HepG2 (cell line): ENCODE data around the gene SCARF1. TPM values are rescaled to one million over a fixed set of nuclear protein-coding genes. Genes with fewer than 3 reads are reported as not detected.

Source experiments
- ELF4 ChIP-seq: sonication (generic); formaldehyde crosslinking; IDR thresholded peaks from 2 replicates; pipeline ENCODE4 v1.5.0; 2020; ENCODE audit warnings: missing genetic modification reagents, mild to moderate bottlenecking, moderate library complexity, borderline replicate concordance
- FOSL2 ChIP-seq: sonication (generic); formaldehyde crosslinking; IDR thresholded peaks from 2 replicates; pipeline ENCODE4 v1.4.0; 2020; ENCODE audit warnings: missing genetic modification reagents
- FOXP1 ChIP-seq, 2 experiments: fragments of 450-650 bp in 1 of 2; IDR thresholded peaks; 2 replicates each; pipeline ENCODE4 v1.6.1; 2017 to 2018; ENCODE audit warnings: antibody characterized with exemption in 1 of 2
- GABPB1 ChIP-seq: IDR thresholded peaks from 2 replicates; pipeline ENCODE4 v1.6.1; 2016; ENCODE audit warnings: mild to moderate bottlenecking, missing genetic modification reagents, moderate library complexity, missing compliant biosample characterization
- GMEB2 ChIP-seq: IDR thresholded peaks from 2 replicates; pipeline ENCODE4 v1.6.1; 2016; ENCODE audit warnings: missing biosample characterization, missing genetic modification reagents, low read depth
- HOXA3 ChIP-seq: sonication (generic); formaldehyde crosslinking; IDR thresholded peaks from 2 replicates; pipeline ENCODE4 v1.5.0; 2020; ENCODE audit warnings: missing genetic modification reagents
- MATR3 ChIP-seq: sonication (generic); formaldehyde crosslinking; IDR thresholded peaks from 2 replicates; pipeline ENCODE4 v1.4.0; 2020; ENCODE audit warnings: missing genetic modification reagents
- MAX ChIP-seq: IDR thresholded peaks from 2 replicates; pipeline ENCODE4 v1.6.1; 2012; ENCODE audit warnings: inconsistent platforms
- NR0B2 ChIP-seq: sonication (generic); formaldehyde crosslinking; IDR thresholded peaks from 2 replicates; pipeline ENCODE4 v1.4.0; 2020; ENCODE audit warnings: mild to moderate bottlenecking, missing genetic modification reagents
- SALL1 ChIP-seq: sonication (generic); formaldehyde crosslinking; IDR thresholded peaks from 2 replicates; pipeline ENCODE4 v1.8.0; 2022; ENCODE audit warnings: mild to moderate bottlenecking, missing genetic modification reagents
- TCF12 ChIP-seq, 2 experiments: fragments of 450-650 bp in 1 of 2; sonication (generic) in 1 of 2; formaldehyde crosslinking in 1 of 2; IDR thresholded peaks; 2 replicates each; pipeline versions ENCODE4 v1.6.1 to v1.8.0; 2017 to 2022; ENCODE audit warnings: antibody characterized with exemption in 1 of 2, mild to moderate bottlenecking in 1 of 2, missing genetic modification reagents in 1 of 2, moderate library complexity in 1 of 2
- U2AF2 ChIP-seq: fragments of 200-400 bp; formaldehyde crosslinking; IDR thresholded peaks from 2 replicates; pipeline ENCODE4 v1.6.1; 2017; ENCODE audit warnings: low read depth, mild to moderate bottlenecking, low read length
- YEATS2 ChIP-seq: sonication (generic); formaldehyde crosslinking; IDR thresholded peaks from 2 replicates; pipeline ENCODE4 v1.4.0; 2020; ENCODE audit warnings: missing genetic modification reagents, borderline replicate concordance
- ZBTB20 ChIP-seq: sonication (generic); formaldehyde crosslinking; IDR thresholded peaks from 2 replicates; pipeline ENCODE4 v1.8.1; 2023; ENCODE audit warnings: missing genetic modification reagents, low read depth, mild to moderate bottlenecking, borderline replicate concordance
- ZFP82 ChIP-seq: sonication (generic); formaldehyde crosslinking; IDR thresholded peaks from 2 replicates; pipeline ENCODE4 v1.5.1; 2020; ENCODE audit warnings: mild to moderate bottlenecking, missing genetic modification reagents, borderline replicate concordance
- ZFP90 ChIP-seq: sonication (generic); formaldehyde crosslinking; IDR thresholded peaks from 2 replicates; pipeline ENCODE4 v1.8.0; 2022; ENCODE audit warnings: missing genetic modification reagents, mild to moderate bottlenecking, inconsistent platforms, borderline replicate concordance
- ZNF292 ChIP-seq: sonication (generic); formaldehyde crosslinking; IDR thresholded peaks from 2 replicates; pipeline ENCODE4 v1.8.1; 2022; ENCODE audit warnings: mild to moderate bottlenecking, low read depth, missing genetic modification reagents, borderline replicate concordance
- ZNF329 ChIP-seq: sonication (generic); formaldehyde crosslinking; IDR thresholded peaks from 2 replicates; pipeline ENCODE4 v1.9.0; 2021; ENCODE audit warnings: low read depth, mild to moderate bottlenecking, missing genetic modification reagents
- ZNF547 ChIP-seq: sonication (generic); formaldehyde crosslinking; IDR thresholded peaks from 2 replicates; pipeline ENCODE4 v1.5.1; 2020; ENCODE audit warnings: mild to moderate bottlenecking, missing genetic modification reagents
- ZNF639 ChIP-seq: conservative IDR thresholded peaks from 2 replicates; pipeline ENCODE4 v1.6.1; 2018; ENCODE audit warnings: missing genetic modification reagents
- ZNF770 ChIP-seq: sonication (generic); formaldehyde crosslinking; IDR thresholded peaks from 2 replicates; pipeline ENCODE4 v1.5.0; 2020; ENCODE audit warnings: mild to moderate bottlenecking, missing genetic modification reagents
- ZSCAN31 ChIP-seq: sonication (generic); formaldehyde crosslinking; IDR thresholded peaks from 2 replicates; pipeline ENCODE4 v1.5.0; 2020; ENCODE audit warnings: low read depth, mild to moderate bottlenecking, missing genetic modification reagents
- polyA plus RNA-seq, 8 experiments: library from polyadenylated mRNA; depleted of rRNA in 3 of 8; stranded (reverse) in 7 of 8; unstranded in 1 of 8; fragments of >200 nt; fragmentation: Illumina TruSeq in 4 of 8; extraction: Trizol in 4 of 8; gene quantifications; 2 replicates each; pipeline versions ENCODE4 v1.2.1 to v1.2.3, GENCODE V29; 2011 to 2016; ENCODE audit warnings: low read depth in 4 of 8, missing spikeins in 1 of 8, mixed read lengths in 1 of 8; ENCODE audit not compliant: insufficient read depth in 1 of 8
- total RNA-seq, 5 experiments: library from RNA; depleted of rRNA; stranded (reverse); fragments of >200 nt; fragmentation: Illumina TruSeq; extraction: Trizol; gene quantifications; 2 replicates each; pipeline ENCODE4 v1.2.3, GENCODE V29; 2016; ENCODE audit warnings: low read depth in 1 of 5

Gene SCARF1
- total and polyA plus RNA-seq, 2 of the 13 experiments (the other 11 are each of a cell fraction or from before 2014, with no cell fraction given), result 0.24 to 0.71 TPM

- TF ChIP-seq ELF4 (CRISPR knock-in tag), result no peak
- no peak for TF ChIP-seq ZFP82 (CRISPR knock-in tag)
- peak; percentile 55; the same call in 1 of the 2 replicates for TF ChIP-seq NR0B2 (CRISPR knock-in tag)
- TF ChIP-seq ZSCAN31 (CRISPR knock-in tag), result 0 out of 2 replicates have a peak, but pooled peaks have one; percentile 47
- no peak for TF ChIP-seq TCF12 (IDR thresholded peaks at IDR 0.05)
- peak; percentile 28; the same call in 1 of the 2 replicates for TF ChIP-seq TCF12 (CRISPR knock-in tag; IDR thresholded peaks at IDR 0.05)
- TF ChIP-seq MAX, result peak; percentile 72
- peak; percentile 38 for TF ChIP-seq FOSL2 (CRISPR knock-in tag)
- TF ChIP-seq MATR3 (CRISPR knock-in tag), result no peak
- peak; percentile 37; the same call in 1 of the 2 replicates for TF ChIP-seq U2AF2
- TF ChIP-seq SALL1 (CRISPR knock-in tag), result peak; percentile 64
- peak; percentile 68; the same call in 1 of the 2 replicates for TF ChIP-seq ZBTB20 (CRISPR knock-in tag)
- no peak for TF ChIP-seq ZNF639
- peak; percentile 35; the same call in 1 of the 2 replicates for TF ChIP-seq ZNF547 (CRISPR knock-in tag)
- peak; percentile 81; the same call in 1 of the 2 replicates for TF ChIP-seq YEATS2 (CRISPR knock-in tag)
- 0 out of 2 replicates have a peak, but pooled peaks have one; percentile 25 for TF ChIP-seq ZNF770 (CRISPR knock-in tag)
- TF ChIP-seq ZNF329 (CRISPR knock-in tag), result no peak; the same call in 1 of the 2 replicates
- TF ChIP-seq GMEB2 (CRISPR knock-in tag), result peak; percentile 34; the same call in 1 of the 2 replicates
- TF ChIP-seq ZNF292 (CRISPR knock-in tag), result 0 out of 2 replicates have a peak, but pooled peaks have one; percentile 54
- peak; percentile 99 for TF ChIP-seq HOXA3
- TF ChIP-seq FOXP1 (IDR thresholded peaks at IDR 0.05), result no peak
- TF ChIP-seq FOXP1 (CRISPR knock-in tag; IDR thresholded peaks at IDR 0.05), result no peak
- TF ChIP-seq GABPB1 (CRISPR knock-in tag), result peak; percentile 95
- TF ChIP-seq ZFP90 (CRISPR knock-in tag), result no peak
Measured at GRCh38 chr17:1684378-1685189, 39.1 kb upstream of the SCARF1 start, which contains the start of gene PRPF8 (continued).
